Skeletal muscle tissue (tissue), 4 donors: ENCODE results near the gene SFXN1. TPM values are rescaled to one million over a fixed set of nuclear protein-coding genes. Genes with fewer than 3 reads are reported as not detected.

Experiments used
- H3K27ac ChIP-seq: one replicate; pipeline ENCODE4 v1.7.0; 2013; ENCODE audit warnings: mild to moderate bottlenecking, low read depth, low read length, inconsistent platforms
- H3K27me3 ChIP-seq, 3 donors: one replicate each; pipeline ENCODE4 v1.7.0; 2013; ENCODE audit warnings: low read length in 3 of 3; ENCODE audit not compliant: control insufficient read depth in 3 of 3, insufficient read depth in 3 of 3
- H3K36me3 ChIP-seq, 3 donors: one replicate each; pipeline ENCODE4 v1.7.0; 2013; ENCODE audit warnings: low read length in 3 of 3; ENCODE audit not compliant: control insufficient read depth in 3 of 3, insufficient read depth in 3 of 3
- H3K4me1 ChIP-seq, 3 donors: one replicate each; pipeline ENCODE4 v1.7.0; 2013; ENCODE audit warnings: low read length in 3 of 3, mild to moderate bottlenecking in 3 of 3; ENCODE audit not compliant: control insufficient read depth in 3 of 3, insufficient read depth in 3 of 3
- H3K4me3 ChIP-seq, 3 donors: one replicate each; pipeline ENCODE4 v1.7.0; 2013; ENCODE audit warnings: low read length in 3 of 3
- H3K9ac ChIP-seq, 3 donors: one replicate each; pipeline ENCODE4 v1.7.0; 2013; ENCODE audit warnings: low read length in 3 of 3, mild to moderate bottlenecking in 3 of 3, moderate library complexity in 2 of 3, low read depth in 1 of 3
- H3K9me3 ChIP-seq, 3 donors: one replicate each; pipeline ENCODE4 v1.7.0; 2013; ENCODE audit warnings: low read length in 3 of 3; ENCODE audit not compliant: control insufficient read depth in 3 of 3
- total RNA-seq: library from RNA; depleted of rRNA; stranded (reverse); fragments of >200 nt; gene quantifications from one replicate; pipeline ENCODE4 v1.2.3, GENCODE V29; 2014
- donor health status: Osteomylitis.

SFXN1 gene
- total RNA-seq, 1 donor from 2014 or later = 15.7 TPM

GRCh38 chr5:175547842-175548241 lies 69.5 kb downstream of the SFXN1 start:
- no peaks in the 10 kb centered on the region for H3K4me1 ChIP-seq
- H3K27ac ChIP-seq = no peak overlapping the region
- H3K9ac ChIP-seq = no peak overlapping the region
- no peaks in the 10 kb centered on the region for H3K36me3 ChIP-seq
- peaks cover 0 to 18% (median 9%) of the 10 kb centered on the region in 3 donors for H3K27me3 ChIP-seq
- no peak overlapping the region for H3K4me3 ChIP-seq
- H3K9me3 ChIP-seq = no peaks in the 10 kb centered on the region

- Histone ChIP-seq H3K36me3 (no peaks in the 10 kb centered on the region), H3K9me3 (no peaks in the 10 kb centered on the region), H3K9ac (no peak overlapping the region), H3K4me3 (no peak overlapping the region), H3K27me3 (peaks cover 0 to 18% (median 9%) of the 10 kb centered on the region in 3 donors), H3K4me1 (no peaks in the 10 kb centered on the region), H3K27ac (no peak overlapping the region)
Measured at GRCh38 chr5:175548626-175549311, 70.4 kb downstream of the SFXN1 start.

- no peaks in the 10 kb centered on the region for H3K9me3 ChIP-seq
- no peak overlapping the region for H3K4me3 ChIP-seq
- peaks cover 0 to 18% (median 9%) of the 10 kb centered on the region in 3 donors for H3K27me3 ChIP-seq
- H3K4me1 ChIP-seq = no peaks in the 10 kb centered on the region
- no peaks in the 10 kb centered on the region for H3K36me3 ChIP-seq
- no peak overlapping the region for H3K9ac ChIP-seq
- H3K27ac ChIP-seq = no peak overlapping the region
Measured at GRCh38 chr5:175550055-175550805, 71.9 kb downstream of the SFXN1 start.

DNA sequence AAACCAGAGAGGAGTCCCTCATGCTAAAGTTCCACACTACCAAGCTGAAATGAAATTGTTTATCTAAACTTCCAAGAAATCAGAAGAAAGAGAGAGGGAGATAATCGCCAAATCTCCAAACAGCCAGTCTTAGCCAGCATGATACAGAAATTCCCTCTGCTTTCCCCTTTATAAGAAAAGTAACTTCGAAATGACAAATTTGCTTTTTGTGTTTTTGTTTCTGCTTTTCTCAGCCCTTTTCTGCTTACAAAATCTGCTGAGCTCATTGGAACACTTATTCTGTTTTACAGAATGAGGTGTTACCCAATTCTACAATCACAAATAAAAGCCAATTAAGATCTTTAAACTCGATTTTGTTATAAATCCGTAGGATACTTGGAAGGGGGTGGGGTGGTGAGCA lies 72.9 kb downstream of the SFXN1 start:
- Histone ChIP-seq H3K36me3 (no peaks in the 10 kb centered on the region), H3K27ac (no peak overlapping the region), H3K4me3 (no peak overlapping the region), H3K27me3 (peaks cover 0 to 18% (median 9%) of the 10 kb centered on the region in 3 donors), H3K9me3 (no peaks in the 10 kb centered on the region), H3K4me1 (no peaks in the 10 kb centered on the region), H3K9ac (no peak overlapping the region)

- no peaks in the 10 kb centered on the region for H3K9me3 ChIP-seq
- no peak overlapping the region for H3K27ac ChIP-seq
- no peak overlapping the region for H3K4me3 ChIP-seq
Measured at GRCh38 chr5:175554296-175554695, 75.9 kb downstream of the SFXN1 start.

GRCh38 chr5:175555168-175555785 lies 76.9 kb downstream of the SFXN1 start:
- Histone ChIP-seq H3K27ac (no peak overlapping the region), H3K4me3 (no peak overlapping the region), H3K4me1 (no peaks in the 10 kb centered on the region), H3K36me3 (no peaks in the 10 kb centered on the region), H3K27me3 (peaks cover 0 to 2% (median 0%) of the 10 kb centered on the region in 3 donors), H3K9me3 (no peaks in the 10 kb centered on the region), H3K9ac (no peak overlapping the region)

More at GRCh38 chr5:175554296-175554695, 75.9 kb downstream of the SFXN1 start:
- Histone ChIP-seq H3K27me3 (peaks cover 0 to 2% (median 0%) of the 10 kb centered on the region in 3 donors), H3K36me3 (no peaks in the 10 kb centered on the region), H3K4me1 (no peaks in the 10 kb centered on the region), H3K9ac (no peak overlapping the region)

- H3K9me3 ChIP-seq = no peaks in the 10 kb centered on the region
- H3K27me3 ChIP-seq = peaks cover 0 to 5% (median 0%) of the 10 kb centered on the region in 3 donors
- H3K4me1 ChIP-seq = no peaks in the 10 kb centered on the region
- H3K4me3 ChIP-seq = no peak overlapping the region
- no peak overlapping the region for H3K27ac ChIP-seq
- H3K36me3 ChIP-seq = no peaks in the 10 kb centered on the region
- H3K9ac ChIP-seq = no peak overlapping the region
Measured at GRCh38 chr5:175556794-175557193, 78.4 kb downstream of the SFXN1 start.

DNA sequence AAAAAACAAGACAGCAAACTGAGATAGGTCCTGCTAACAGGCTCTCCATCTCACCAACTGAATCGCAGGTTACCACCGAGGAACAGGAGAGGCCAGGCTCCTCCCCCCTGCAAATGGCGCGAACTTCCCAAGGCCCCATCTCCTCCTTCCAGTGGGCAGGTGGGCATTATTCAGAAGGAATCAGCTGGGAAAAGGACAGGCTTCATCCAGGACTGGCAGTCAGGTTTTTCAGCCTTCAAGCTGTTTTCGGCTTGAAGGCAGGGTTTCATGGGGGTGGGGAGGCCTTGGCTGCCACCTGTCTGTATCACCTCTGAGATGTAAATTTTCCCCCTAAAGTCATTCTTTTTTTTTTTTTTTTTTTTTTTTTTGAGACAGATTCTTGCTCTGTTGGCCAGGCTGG lies 79.4 kb downstream of the SFXN1 start:
- Histone ChIP-seq H3K4me3 (no peak overlapping the region), H3K4me1 (no peaks in the 10 kb centered on the region), H3K9me3 (no peaks in the 10 kb centered on the region), H3K27me3 (peaks cover 0 to 5% (median 0%) of the 10 kb centered on the region in 3 donors), H3K27ac (no peak overlapping the region), H3K36me3 (no peaks in the 10 kb centered on the region), H3K9ac (no peak overlapping the region)

- peaks cover 0 to 5% (median 0%) of the 10 kb centered on the region in 3 donors for H3K27me3 ChIP-seq
- no peak overlapping the region for H3K4me3 ChIP-seq
- no peak overlapping the region for H3K9ac ChIP-seq
- no peak overlapping the region for H3K27ac ChIP-seq
- no peaks in the 10 kb centered on the region for H3K9me3 ChIP-seq
- no peaks in the 10 kb centered on the region for H3K4me1 ChIP-seq
- no peaks in the 10 kb centered on the region for H3K36me3 ChIP-seq
Measured at GRCh38 chr5:175558801-175559480, 80.6 kb downstream of the SFXN1 start.
